ENCODE results near the gene STK24. TPM values are rescaled to one million over a fixed set of nuclear protein-coding genes. Genes with fewer than 3 reads are reported as not detected.
A peak's percentile ranks its signal among the peaks of the same experiment; 100 is the strongest.

STK24 gene
- total RNA-seq, 3 donors from 2014 or later, result 190 to 210 (median 204) TPM

DNA sequence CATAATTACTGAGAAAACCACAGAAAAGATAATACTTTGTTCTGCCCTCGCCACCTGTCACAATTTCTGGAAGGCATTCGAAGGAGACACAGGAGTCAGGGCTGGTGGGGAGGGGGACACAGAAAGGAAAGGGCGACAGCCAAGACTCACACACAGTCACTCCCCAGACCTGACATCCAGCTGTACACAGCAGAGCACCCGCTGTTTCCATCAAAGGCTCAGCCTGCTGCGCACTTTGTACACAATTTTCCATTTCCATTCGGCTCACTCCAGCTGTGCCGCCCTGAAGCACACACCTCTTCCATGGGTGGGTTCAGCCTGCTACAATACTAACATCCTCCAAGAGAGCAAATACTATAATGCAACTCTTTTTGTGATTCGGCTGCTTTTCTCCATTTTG is 38.0 kb downstream of the STK24 start:
- no peak for ATAC-seq
- H3K9me3 ChIP-seq, result no peaks in the 10 kb centered on the region
- no peak overlapping the region for H3K4me3 ChIP-seq
- intact Hi-C loops (cut with DNase I, micrococcal nuclease), result no loop called here
- DNase-seq, result no peak
- TF ChIP-seq, protein P1, sequence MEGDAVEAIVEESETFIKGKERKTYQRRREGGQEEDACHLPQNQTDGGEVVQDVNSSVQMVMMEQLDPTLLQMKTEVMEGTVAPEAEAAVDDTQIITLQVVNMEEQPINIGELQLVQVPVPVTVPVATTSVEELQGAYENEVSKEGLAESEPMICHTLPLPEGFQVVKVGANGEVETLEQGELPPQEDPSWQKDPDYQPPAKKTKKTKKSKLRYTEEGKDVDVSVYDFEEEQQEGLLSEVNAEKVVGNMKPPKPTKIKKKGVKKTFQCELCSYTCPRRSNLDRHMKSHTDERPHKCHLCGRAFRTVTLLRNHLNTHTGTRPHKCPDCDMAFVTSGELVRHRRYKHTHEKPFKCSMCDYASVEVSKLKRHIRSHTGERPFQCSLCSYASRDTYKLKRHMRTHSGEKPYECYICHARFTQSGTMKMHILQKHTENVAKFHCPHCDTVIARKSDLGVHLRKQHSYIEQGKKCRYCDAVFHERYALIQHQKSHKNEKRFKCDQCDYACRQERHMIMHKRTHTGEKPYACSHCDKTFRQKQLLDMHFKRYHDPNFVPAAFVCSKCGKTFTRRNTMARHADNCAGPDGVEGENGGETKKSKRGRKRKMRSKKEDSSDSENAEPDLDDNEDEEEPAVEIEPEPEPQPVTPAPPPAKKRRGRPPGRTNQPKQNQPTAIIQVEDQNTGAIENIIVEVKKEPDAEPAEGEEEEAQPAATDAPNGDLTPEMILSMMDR (IDR thresholded peaks at IDR 0.05), result no peak
- H3K4me1 ChIP-seq (ENCODE audit: low read depth), result peaks cover 63% of the 10 kb centered on the region
- H3K36me3 ChIP-seq (ENCODE audit: low read depth), result no peaks in the 10 kb centered on the region

DNA sequence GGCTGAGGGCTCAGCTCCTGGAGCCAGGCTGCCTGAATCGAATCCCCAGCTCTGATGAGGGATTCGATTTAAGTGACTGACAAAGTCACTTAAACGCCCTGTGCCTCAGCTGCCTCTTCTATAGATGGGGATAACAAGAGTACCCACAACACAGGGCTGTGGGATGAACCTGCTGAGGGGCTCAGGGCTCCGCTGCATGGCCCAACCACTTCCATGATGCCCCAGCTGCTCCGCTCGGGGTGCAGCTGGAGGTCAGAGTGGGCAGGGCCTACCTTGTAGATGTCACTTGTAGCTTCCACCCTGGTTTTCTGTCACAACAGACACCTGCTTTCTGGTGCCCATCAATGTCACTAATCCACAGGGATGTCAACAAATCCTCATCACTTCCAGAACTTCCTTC is 39.2 kb downstream of the STK24 start:
- no peaks in the 10 kb centered on the region for H3K36me3 ChIP-seq (ENCODE audit: low read depth)
- TF ChIP-seq, protein P1 (IDR thresholded peaks at IDR 0.05), result no peak
- DNase-seq (no peak), ATAC-seq (no peak)
- intact Hi-C loops (cut with DNase I, micrococcal nuclease), result no loop called here
- peaks cover 58% of the 10 kb centered on the region for H3K4me1 ChIP-seq (ENCODE audit: low read depth)
- H3K4me3 ChIP-seq, result no peak overlapping the region
- no peaks in the 10 kb centered on the region for H3K9me3 ChIP-seq

DNA sequence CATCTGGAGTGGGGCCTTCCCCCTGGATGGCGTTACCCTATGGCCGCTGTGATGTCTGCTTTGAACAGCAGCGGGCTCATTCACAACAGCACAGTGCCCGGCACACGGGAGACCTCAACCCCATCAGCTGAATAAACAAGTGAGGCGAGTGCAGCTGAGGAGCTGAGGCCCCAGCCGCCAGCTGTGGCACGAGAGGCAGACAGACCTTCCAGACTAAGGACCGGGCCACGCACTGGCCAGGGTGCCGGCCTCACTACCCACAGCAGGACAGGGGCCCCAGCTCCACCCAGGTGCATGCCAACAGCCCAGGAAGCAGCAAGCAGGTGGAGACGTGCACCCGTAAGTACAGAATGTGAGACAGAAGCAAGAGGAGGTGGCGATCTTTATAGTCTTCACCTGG is 39.6 kb downstream of the STK24 start:
- intact Hi-C loops (cut with DNase I, micrococcal nuclease), result no loop called here
- H3K4me3 ChIP-seq, result no peak overlapping the region
- ATAC-seq (no peak), DNase-seq (no peak)
- peaks cover 54% of the 10 kb centered on the region for H3K4me1 ChIP-seq (ENCODE audit: low read depth)
- no peaks in the 10 kb centered on the region for H3K9me3 ChIP-seq
- H3K36me3 ChIP-seq (ENCODE audit: low read depth), result no peaks in the 10 kb centered on the region
- TF ChIP-seq, protein P1 (IDR thresholded peaks at IDR 0.05), result no peak

DNA sequence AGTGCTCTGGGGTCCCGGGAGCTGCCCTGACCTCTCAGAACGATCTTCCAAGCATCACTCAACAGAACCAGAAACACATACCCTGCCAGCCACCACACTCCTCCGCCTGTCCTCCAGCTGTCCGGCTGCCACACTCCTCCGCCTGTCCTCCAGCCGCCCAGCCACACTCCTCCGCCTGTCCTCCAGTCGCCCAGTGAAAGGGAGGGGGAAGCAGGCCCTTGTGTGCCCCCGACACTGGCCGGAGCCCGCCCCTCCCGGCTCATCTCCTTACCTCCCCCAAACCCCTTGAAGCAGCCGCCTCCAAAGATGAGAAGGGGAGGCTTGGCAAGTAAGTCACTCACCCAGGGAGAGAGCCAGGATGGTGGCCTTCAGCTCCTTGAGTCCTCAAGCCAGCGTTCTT is 40.2 kb downstream of the STK24 start:
- no peaks in the 10 kb centered on the region for H3K36me3 ChIP-seq (ENCODE audit: low read depth)
- intact Hi-C loops (cut with DNase I, micrococcal nuclease), result no loop called here
- ATAC-seq (no peak), DNase-seq (no peak)
- H3K4me1 ChIP-seq (ENCODE audit: low read depth), result peaks cover 48% of the 10 kb centered on the region
- TF ChIP-seq, protein P1 (IDR thresholded peaks at IDR 0.05), result no peak
- no peak overlapping the region for H3K4me3 ChIP-seq
- H3K9me3 ChIP-seq, result no peaks in the 10 kb centered on the region

DNA sequence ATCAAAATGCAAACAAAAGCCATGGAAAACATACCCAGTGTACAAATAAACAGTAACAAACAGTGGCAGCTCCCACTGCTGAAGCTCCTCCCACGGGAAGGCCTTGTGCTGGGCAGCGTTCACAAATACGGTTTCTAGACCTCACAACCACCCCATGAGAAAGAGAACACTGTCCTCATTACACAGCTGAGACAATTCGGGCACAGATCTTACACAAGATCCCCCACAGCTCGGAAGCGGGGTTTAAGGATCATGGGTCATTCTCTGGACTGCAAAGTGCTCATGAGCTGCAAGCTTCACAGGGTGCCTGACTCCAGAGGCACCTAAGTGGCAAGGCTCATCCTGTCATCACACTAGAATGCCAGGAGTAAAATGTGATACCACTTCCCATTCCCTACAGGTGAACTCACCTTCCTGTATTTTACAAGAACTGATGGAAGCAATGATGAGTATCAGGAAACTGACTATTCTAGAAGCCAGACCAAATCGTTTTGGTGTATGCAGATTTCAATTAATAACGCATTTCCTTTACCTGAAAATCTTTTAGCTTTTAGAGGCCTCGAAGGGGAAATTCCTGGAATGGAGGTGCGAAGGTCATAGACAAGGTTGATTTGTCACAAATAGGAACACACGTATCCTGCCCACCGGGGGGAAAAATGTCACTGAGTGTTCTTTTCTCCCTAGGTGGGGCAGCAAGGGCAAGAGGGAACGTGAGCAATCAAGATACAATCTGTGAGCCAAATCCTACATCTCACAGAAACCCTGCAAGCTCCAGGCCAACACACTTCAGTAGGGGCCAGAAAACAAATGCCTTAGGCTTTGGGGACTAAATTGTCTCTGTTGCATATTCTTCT is 41.2 kb downstream of the STK24 start:
- peaks cover 40% of the 10 kb centered on the region for H3K4me1 ChIP-seq (ENCODE audit: low read depth)
- no peak overlapping the region for H3K4me3 ChIP-seq
- intact Hi-C loops (cut with DNase I, micrococcal nuclease), result no loop called here
- TF ChIP-seq, protein P1 (IDR thresholded peaks at IDR 0.05), result no peak
- H3K36me3 ChIP-seq (ENCODE audit: low read depth), result no peaks in the 10 kb centered on the region
- peak; percentile 13 for ATAC-seq
- no peak for DNase-seq
- no peaks in the 10 kb centered on the region for H3K9me3 ChIP-seq
